HEK293T (cell line): ENCODE measurements around the gene CSPG5.

ENCODE experiments used
- BHLHE40 ChIP-seq: fragments of 450-650 bp; IDR thresholded peaks from 2 replicates; pipeline ENCODE4 v1.6.1; 2016; ENCODE audit warnings: mild to moderate bottlenecking, moderate library complexity, borderline replicate concordance
- CTBP1 ChIP-seq: fragments of 450-650 bp; IDR thresholded peaks from 2 replicates; pipeline ENCODE4 v1.6.1; 2016; ENCODE audit warnings: borderline replicate concordance
- FOXM1 ChIP-seq: fragments of 450-650 bp; IDR thresholded peaks from 2 replicates; pipeline ENCODE4 v1.6.1; 2017; ENCODE audit warnings: mild to moderate bottlenecking, borderline replicate concordance
- NFRKB ChIP-seq: fragments of 450-650 bp; IDR thresholded peaks from 2 replicates; pipeline ENCODE4 v1.6.1; 2016; ENCODE audit warnings: mild to moderate bottlenecking, moderate library complexity

DNA sequence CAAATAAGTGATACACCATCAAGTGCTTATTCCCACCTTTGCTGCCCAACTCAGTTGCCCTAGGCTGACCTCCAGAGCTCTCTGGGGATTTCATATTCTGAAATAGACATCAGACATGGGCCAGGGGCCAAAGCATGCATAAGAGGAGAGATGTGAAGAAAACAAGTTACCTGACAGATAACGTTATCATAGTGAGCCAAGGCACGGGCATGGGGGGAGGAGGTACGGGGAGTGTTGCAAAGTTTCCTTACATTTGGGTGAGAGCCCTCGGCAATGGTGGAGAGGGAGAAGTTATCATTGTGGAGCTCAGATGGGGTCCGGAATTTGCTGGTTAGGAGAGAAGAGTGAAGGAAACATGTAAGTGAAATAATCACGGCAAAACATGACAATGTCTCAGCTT lies 9.8 kb downstream of the CSPG5 start:
- no peak for TF ChIP-seq CTBP1
- no peak for TF ChIP-seq NFRKB
- TF ChIP-seq BHLHE40: no peak
- TF ChIP-seq FOXM1: no peak
